GM19467 (cell line): Measurements from ENCODE around the gene ZNF160.
"Not testable (repeated sequence)": the region's sequence is repeated elsewhere in the genome, so short reads cannot be mapped to it uniquely, and the experiment has no call there.

ENCODE experiments used
- ATAC-seq: cut with Tn5 transposase; IDR thresholded peaks from one replicate; pipeline ENCODE4 v1.9.1; 2021; ENCODE audit warnings: mild to moderate bottlenecking, moderate library complexity; ENCODE audit not compliant: unreplicated experiment

The ZNF160 gene

DNA sequence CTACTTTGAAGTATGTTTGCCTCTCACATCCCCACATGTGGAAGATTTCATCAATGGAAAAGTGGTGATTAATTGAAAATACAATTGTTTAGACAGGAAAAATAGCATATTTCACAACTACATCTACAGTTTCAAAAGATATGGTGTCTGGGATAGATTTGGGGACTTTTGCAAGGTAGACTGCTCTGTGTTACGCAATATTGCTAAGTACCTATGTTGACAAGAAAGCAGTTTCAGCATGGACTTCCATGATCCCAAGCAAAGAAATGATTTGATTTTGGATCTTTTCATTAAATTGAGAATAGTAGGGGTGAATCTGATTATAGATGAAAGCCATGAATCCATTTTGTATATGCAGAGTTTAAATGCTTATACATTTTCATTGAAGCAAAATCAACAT lies 10.5 kb downstream of the ZNF160 start:
- ATAC-seq: no peak

DNA sequence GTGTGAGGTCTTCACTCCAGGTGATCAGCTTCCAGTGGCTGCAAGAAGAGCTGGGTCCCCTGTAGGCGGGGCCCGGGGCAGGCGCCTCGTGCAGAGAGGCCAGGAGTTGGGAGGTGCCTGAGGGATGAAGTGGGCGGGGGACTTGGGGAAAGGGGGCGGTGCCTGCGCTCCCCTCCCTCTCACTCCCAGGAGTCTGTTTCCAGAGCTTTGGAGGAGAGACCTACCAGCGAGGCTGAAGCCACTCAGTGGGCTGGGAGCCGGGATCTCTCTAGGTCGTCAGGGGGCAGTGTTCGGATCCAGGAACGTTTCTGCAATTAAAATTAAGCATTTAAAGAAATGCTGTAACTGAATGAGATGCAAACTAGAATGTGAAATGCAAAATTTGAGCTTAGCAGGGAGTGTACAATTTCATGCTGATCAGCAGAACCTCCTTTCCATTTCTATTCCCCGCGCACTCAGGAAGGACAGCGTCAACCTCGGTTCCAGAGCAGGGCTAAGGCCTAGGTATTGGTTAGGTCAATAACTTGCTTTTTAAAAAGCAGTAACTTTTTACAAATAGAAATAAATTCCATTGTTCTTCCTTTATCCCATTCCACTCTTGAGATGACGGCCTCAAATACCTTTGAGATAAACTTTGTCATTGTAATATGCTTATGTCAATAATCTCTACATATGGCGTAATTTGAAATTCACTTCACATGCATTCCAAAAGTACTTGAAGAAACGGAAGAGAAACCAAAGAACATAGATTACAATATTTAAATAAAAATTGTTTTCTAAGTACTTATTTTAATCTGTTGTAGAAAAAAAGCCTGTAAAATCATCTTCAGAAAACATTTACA lies 11.6 kb downstream of the ZNF160 start:
- no peak for ATAC-seq

- no peak for ATAC-seq
Measured at GRCh38 chr19:53088091-53088490, 15.1 kb downstream of the ZNF160 start.

GRCh38 chr19:53086949-53087348 lies 16.3 kb downstream of the ZNF160 start:
- no peak for ATAC-seq

DNA sequence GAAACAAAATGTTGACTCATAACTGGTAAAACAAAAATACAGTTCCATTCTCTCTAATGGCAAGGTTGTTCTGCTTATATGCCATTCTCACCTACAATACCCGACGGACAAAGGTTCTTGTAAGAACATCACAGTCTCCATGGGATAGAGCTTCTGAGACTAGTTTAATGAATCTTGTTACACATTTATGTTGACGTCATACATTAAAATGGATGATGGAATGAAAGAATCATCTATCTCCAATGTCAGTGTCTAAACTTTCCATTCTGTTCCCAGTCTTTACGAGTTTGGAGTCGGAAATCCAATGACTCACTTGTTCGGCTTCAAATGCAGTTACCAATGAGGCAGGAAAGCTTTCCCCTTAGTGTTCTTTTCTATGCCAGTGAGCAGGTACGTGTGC lies 17.7 kb downstream of the ZNF160 start:
- ATAC-seq: no peak

DNA sequence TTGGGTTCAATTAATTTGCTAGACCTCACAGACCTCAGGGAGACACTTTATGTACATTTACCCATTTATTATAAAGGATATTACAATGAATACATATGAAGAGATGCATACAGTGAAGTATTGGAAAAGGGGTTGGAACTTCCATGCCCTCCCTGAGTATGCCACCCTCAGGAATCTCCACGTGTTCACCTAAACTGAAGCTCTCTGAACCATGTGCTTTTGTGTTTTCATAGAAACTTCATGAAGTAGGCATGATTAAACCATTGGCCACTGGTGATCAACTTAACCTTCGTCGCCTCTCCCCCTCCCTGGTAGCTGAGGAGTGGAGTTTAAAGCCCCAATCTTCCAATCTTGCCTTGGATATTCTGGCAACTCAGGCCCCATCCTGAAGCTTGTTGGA lies 20.3 kb downstream of the ZNF160 start:
- ATAC-seq: no peak

DNA sequence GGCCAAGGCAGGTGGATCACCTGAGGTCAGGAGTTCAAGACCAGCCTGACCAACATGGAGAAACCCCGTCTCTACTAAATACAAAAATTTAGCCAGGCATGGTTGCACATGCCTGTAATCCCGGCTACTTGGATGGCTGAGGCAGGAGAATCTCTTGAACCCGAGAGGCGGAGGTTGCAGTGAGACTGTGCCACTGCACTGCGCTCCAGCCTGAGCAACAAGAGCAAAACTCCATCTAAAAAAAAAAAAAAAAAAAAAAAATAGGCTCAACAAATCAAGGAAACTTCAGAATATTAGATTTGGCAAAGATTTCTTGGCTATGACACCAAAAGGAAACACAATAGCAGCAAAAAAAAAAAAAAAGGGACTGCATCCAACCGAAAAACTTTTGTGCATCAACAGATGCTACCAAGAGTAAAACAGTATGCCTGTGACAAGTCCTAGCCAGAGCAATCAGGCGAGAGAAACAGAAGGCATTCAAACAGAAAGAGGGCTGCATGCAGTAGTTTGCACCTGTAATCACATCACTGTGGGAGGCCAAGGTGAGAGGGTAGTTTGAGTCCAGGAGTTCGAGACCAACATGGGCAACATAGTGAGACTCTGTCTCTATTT lies 23.8 kb downstream of the ZNF160 start:
- no peak for ATAC-seq

- no peak for ATAC-seq
Measured at GRCh38 chr19:53078668-53079067, 24.6 kb downstream of the ZNF160 start.

GRCh38 chr19:53076984-53077383 lies 26.2 kb downstream of the ZNF160 start:
- ATAC-seq: no peak

DNA sequence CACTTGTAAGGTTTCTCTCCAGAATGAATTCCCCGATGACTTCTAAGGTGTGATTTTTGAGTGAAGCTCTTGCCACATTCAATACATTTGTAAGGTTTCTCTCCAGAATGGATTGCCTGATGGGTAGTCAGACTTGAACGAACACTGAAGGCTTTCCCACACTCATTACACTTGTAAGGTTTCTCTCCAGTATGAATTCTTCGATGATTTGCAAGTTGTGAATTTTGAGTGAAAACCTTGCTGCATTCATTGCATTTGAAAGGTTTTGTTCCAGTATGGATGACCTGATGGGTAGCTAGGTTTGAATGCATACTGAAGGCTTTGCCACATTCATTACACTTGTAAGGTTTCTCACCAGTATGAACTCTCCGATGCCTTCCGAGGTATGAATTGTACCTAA lies 34.4 kb downstream of the ZNF160 start:
- no peak for ATAC-seq

DNA sequence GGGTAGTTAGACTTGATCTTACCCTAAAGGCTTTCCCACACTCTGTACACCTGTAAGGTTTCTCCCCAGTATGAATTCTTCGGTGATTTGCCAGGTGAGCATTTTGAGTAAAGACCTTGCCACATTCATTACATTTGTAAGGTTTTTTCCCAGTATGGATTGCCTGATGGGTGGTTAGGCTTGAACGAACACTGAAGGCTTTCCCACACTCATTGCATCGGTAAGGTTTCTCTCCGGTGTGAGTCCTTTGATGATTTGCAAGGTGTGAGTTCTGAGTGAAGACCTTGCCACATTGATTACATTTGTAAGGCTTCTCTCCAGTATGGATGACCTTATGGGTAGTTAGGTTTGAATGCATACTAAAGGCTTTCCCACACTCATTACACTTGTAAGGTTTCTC lies 35.0 kb downstream of the ZNF160 start:
- ATAC-seq: no peak

- ATAC-seq: no peak
Measured at GRCh38 chr19:53057904-53058580, 45.2 kb downstream of the ZNF160 start.

GRCh38 chr19:53055117-53055516 lies 48.1 kb downstream of the ZNF160 start:
- no peak for ATAC-seq

- no peak for ATAC-seq
Measured at GRCh38 chr19:53047379-53047778, 55.8 kb downstream of the ZNF160 start.

GRCh38 chr19:53045536-53045935 lies 57.7 kb downstream of the ZNF160 start:
- no peak for ATAC-seq

DNA sequence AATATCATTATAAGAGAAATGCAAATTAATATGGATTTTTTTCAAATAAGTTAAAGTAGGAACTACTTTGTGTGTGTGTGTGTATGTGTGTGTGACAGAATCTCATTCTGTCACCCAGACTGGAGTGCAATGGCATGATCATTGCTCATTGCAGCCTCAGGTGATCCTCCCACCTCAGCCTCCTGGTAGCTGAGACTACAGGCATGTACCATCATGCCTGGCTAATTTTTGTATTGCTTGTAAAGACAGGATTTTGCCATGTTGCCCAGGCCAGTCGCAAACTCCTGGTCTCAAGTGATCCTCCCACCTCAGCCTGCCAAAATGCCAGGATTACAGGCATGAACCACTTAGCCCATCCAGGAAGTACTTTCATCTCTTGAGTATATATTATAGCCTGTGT lies 61.9 kb downstream of the ZNF160 start:
- ATAC-seq: no peak

DNA sequence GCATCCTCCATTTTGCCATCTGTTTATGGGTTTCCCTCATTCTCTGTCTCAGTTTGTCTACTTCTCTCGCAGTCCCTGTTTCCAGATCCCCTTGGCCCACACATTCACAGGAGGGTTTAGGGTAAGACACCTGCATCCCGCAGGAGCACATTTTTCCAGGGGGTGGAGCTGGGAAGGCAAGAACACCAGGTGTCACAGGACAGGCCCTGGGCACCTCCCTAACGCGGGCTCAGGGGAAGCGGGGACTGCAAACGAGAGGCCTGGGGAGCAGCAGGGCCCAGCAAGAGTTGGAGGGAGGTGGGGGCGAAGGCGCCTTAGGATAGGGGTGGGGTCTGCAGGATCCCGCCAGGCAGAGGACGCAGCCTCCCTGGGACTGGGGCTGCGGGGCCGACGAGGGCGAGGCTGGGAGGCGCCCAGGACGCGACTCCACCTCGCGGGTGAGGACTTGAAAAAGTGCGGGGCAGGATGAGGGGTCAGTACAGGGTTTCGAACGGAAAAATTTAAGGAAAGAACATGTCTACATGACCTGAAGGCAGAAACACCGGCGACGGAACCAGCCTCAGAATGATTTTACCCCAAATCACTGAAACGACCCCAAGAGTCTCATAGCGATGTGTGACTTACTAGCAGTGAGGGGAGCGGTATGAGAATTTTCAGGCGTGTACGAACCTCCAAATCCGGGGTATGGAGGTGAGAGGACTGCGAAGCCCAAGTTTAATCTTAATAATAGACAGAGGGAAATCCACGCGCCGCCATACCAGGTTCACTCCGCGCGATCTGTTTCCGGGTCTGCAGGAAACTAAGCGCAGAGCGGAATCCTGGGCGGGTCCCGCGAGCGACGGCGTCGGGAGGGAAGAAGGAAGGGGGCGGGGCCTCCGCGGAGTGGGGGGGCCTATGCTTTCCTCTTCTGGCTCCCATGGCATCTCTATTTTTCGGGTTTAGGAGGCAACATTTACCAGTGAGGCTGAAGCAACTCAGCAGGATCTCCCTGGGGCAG lies 65.8 kb downstream of the ZNF160 start:
- no peak for ATAC-seq

GRCh38 chr19:53034948-53035675 lies 68.1 kb downstream of the ZNF160 start:
- ATAC-seq: no peak

DNA sequence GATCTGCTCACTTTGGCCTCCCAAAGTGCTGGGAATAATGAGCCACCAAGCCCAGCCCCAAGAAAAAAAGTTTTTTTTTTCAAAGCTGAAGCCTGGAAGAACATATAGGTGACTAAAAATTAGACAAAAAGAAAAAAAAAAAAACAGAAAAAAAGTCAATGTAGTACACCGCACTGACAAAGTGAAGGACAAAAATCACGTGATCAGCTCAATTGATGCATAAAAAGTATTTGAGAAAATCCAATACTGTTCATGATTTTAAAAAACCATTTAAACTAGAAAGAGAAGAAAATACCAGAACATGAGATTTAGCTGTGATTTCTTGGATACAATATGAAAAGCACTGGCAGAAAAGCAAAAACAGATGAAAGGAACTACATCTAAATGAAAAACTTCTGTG lies 69.2 kb downstream of the ZNF160 start:
- ATAC-seq: no peak

DNA sequence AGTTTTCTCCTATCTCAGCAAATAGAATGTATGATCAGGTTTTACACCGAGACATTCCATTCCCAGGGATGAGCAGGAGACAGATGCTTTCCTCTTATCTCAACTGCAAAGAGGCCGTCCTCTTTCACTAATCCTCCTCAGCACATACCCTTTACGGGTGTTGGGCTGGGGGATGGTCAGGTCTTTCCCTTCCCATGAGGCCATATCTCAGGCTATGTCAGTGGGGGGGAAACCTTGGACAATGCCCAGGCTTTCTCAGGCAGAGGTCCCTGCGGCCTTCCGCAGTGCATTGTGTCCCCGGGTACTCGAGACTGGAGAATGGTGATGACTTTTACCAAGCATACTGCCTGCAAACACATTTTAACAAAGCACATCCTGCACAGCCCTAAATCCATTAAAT lies 74.9 kb downstream of the ZNF160 start:
- not testable (repeated sequence) for ATAC-seq
